GM21447 (cell line): Measurements from ENCODE around the gene NIPAL3.
"Not testable (repeated sequence)": the region's sequence is repeated elsewhere in the genome, so short reads cannot be mapped to it uniquely, and the experiment has no call there.

Experiments
- ATAC-seq: cut with Tn5 transposase; IDR thresholded peaks from one replicate; pipeline ENCODE4 v1.9.1; 2021; ENCODE audit not compliant: unreplicated experiment

Gene NIPAL3

DNA sequence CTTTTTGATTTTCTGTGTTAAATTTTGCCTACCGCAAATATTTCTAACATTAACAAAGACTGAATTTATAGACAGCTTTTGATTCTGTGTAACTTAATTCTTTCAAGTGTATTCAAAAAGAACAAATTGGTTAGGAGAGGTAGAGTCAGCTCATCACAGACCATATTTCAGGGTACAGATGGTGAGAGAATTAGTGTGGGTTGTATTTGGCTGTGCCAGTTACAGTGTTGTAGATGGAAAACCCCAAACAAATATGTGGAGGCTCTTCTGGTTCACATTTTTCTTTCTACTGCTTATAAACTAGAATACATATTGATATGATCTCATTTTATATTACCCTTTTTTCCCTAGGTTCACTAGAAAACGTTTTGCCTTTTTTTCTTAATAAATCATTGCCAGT is 98.1 kb downstream of the NIPAL3 start:
- no peak for ATAC-seq

DNA sequence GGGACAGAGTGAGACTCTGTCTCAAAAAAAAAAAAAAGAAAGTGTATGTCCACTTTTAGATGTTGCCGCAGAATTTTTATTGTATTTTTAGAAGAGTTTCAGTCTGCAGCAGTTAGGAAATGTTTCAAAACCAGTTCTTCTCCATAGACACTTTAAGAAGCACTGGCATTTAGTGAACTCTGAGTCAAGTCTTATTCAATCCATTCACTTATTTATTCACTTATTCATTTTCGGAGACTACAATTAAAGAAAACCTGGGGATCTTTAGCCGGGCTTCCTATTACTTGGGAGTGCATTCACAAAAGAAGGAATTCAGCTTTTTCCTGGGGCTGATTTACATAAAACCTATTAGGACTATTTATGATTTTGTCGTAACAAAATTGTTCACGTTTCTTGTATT is 99.3 kb downstream of the NIPAL3 start:
- no peak for ATAC-seq

DNA sequence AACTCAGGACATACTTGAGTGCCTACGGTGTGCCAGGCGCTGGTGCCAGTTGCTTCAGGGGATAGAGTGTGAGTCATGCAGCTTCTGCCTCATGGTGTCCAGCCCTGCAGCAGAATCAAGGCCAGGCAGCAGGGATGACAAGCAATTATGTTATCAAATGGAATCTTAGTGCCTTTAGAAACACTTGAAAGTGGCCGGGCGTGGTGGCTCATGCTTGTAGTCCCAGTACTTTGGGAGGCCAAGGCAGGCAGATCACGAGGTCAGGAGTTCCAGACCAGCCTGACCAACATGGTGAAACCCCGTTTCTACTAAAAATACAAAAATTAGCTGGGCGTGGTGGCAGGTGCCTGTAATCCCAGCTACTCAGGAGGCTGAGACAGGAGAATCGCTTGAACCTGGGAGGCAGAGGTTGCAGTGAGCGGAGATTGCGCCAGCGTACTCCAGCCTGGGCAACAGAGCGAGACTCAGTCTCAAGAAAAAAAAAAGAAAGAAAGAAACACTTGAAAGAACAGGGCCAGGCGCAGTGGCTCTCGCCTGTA is 100.1 kb downstream of the NIPAL3 start:
- ATAC-seq = not testable (repeated sequence)

DNA sequence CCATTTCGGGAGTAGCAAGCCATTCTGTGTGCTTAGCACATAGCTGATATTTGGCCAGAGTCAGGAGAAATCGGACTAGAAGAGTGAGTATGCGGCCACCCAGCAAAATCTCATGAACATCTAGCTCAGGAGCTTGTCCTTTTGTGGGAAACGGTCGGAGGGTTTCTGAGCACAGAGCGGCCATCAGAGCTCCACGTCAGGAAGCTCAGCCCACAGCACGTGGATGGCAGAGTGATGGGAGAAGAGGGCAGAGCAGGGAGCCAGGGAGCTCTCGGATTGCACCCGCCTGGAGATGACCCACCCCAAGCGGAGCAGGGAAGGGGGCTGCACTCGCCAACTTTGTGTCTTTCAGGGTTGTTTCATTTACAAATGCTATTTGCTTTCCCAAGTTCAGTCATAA is 100.9 kb downstream of the NIPAL3 start:
- ATAC-seq = no peak

DNA sequence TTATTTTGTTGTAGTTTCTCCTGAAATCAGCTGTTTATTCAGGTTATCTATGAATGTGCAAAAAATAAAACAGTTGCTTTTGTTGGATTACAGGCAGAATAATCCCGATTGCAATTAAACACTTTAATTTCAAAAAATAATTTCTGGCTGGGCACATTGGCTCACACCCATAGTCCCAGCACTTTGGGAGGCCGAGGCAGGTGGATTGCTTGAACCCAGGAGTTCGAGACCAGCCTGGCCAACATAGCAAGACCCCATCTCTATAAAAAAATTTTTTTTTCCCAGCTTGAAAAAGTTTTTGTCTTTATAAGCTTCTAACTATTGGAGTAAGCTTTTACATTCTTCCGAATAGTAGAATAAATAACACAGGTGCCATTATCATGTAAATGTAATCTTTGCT is 102.3 kb downstream of the NIPAL3 start:
- ATAC-seq = no peak

DNA sequence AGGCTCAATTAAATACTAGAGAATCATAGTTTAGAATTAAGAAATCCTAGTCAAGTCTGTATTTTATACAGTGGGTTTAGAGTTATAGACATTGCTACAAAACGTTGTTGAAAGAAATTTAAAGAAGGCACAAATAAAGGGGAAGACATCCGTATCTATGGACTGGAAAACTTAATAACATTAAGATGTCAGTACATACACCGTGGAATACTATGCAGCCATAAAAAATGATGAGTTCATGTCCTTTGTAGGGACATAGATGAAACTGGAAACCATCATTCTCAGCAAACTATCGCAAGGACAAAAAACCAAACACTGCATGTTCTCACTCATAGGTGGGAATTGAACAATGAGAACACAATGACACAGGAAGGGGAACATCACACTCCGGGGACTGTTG is 104.7 kb downstream of the NIPAL3 start:
- not testable (repeated sequence) for ATAC-seq
